Measurements from ENCODE around the gene SLC35D2. TPM values are rescaled to one million over a fixed set of nuclear protein-coding genes. Genes with fewer than 3 reads are reported as not detected.

Gene SLC35D2
- 10 to 100 TPM; 39.1 to 53.3 (median 46.1) TPM for total RNA-seq

- Histone ChIP-seq H3K27me3 (no peaks in the 10 kb centered on the region), H3K27ac (peak within 1 kb of the TSS; percentile 80 to 93 (median 88)), H3K36me3 (no peaks in the 10 kb centered on the region), H3K4me3 (replicated peaks in 1 of 3) (peak within 1 kb of the TSS; percentile 35 to 54 (median 43)), H3K4me1 (peaks cover 17 to 22% of the 10 kb centered on the region in 2 donors), H3K9me3 (no peaks in the 10 kb centered on the region)
- WGBS, 2 donors: 0% methylated on average over 14 to 21 of the region's 73 CpGs
- DNase-seq: peak; percentile 73 to 75
- TF ChIP-seq CTCF (IDR thresholded peaks at IDR 0.05) (no peak), POLR2A (IDR thresholded peaks at IDR 0.05) (peak; percentile 28 to 79)
- intact Hi-C loops (cut with DNase I): no loop called here
These were observed at the start of gene SLC35D2 for GRCh38 chr9:96383165-96383942. SLC35D2 (minus strand) TSS chr9:96383711; CDS start chr9:96383634, 77 bp downstream.

- intact Hi-C loops (cut with DNase I): no loop called here
- H3K4me3 ChIP-seq (replicated peaks in 1 of 3): no peak overlapping the region
- peaks cover 0 to 3% of the 10 kb centered on the region in 2 donors for H3K4me1 ChIP-seq
- no peaks in the 10 kb centered on the region for H3K9me3 ChIP-seq
- WGBS, 2 donors: 93% methylated on average over 2 of the region's 2 CpGs
- H3K36me3 ChIP-seq: no peaks in the 10 kb centered on the region
- no peaks in the 10 kb centered on the region for H3K27me3 ChIP-seq
- DNase-seq: no peak
- H3K27ac ChIP-seq: no peak overlapping the region
- no peak for TF ChIP-seq CTCF (IDR thresholded peaks at IDR 0.05)
- no peak for TF ChIP-seq POLR2A (IDR thresholded peaks at IDR 0.05)
These were observed 46.9 kb upstream of the SLC35D2 start for GRCh38 chr9:96430377-96430776.

GRCh38 chr9:96429732-96430131, 46.2 kb upstream of the SLC35D2 start:
- no peaks in the 10 kb centered on the region for H3K9me3 ChIP-seq
- TF ChIP-seq CTCF (IDR thresholded peaks at IDR 0.05) (no peak), POLR2A (IDR thresholded peaks at IDR 0.05) (no peak)
- no peaks in the 10 kb centered on the region for H3K36me3 ChIP-seq
- H3K4me3 ChIP-seq (replicated peaks in 1 of 3): no peak overlapping the region
- H3K27ac ChIP-seq: no peak overlapping the region
- intact Hi-C loops (cut with DNase I): no loop called here
- H3K27me3 ChIP-seq: no peaks in the 10 kb centered on the region
- peaks cover 0 to 3% of the 10 kb centered on the region in 2 donors for H3K4me1 ChIP-seq
- DNase-seq: no peak

- intact Hi-C loops (cut with DNase I): no loop called here
- 38 to 47% methylated on average over 4 of the region's 4 CpGs for WGBS, 2 donors
- TF ChIP-seq CTCF (IDR thresholded peaks at IDR 0.05) (no peak), POLR2A (IDR thresholded peaks at IDR 0.05) (no peak)
- Histone ChIP-seq H3K4me3 (replicated peaks in 1 of 3) (no peak overlapping the region), H3K9me3 (no peaks in the 10 kb centered on the region), H3K27ac (no peak overlapping the region), H3K36me3 (no peaks in the 10 kb centered on the region), H3K4me1 (peaks cover 3 to 7% of the 10 kb centered on the region in 2 donors), H3K27me3 (no peaks in the 10 kb centered on the region)
- no peak for DNase-seq
These were observed 42.1 kb upstream of the SLC35D2 start for GRCh38 chr9:96425500-96426169.

GRCh38 chr9:96423985-96424336, 40.5 kb upstream of the SLC35D2 start:
- Histone ChIP-seq H3K4me3 (replicated peaks in 1 of 3) (no peak overlapping the region), H3K27ac (no peak overlapping the region), H3K4me1 (peaks cover 3 to 20% of the 10 kb centered on the region in 2 donors), H3K36me3 (no peaks in the 10 kb centered on the region), H3K27me3 (no peaks in the 10 kb centered on the region), H3K9me3 (no peaks in the 10 kb centered on the region)
- DNase-seq: no peak
- intact Hi-C loops (cut with DNase I): no loop called here
- WGBS, 2 donors: 82 to 95% methylated on average over 6 of the region's 6 CpGs
- TF ChIP-seq POLR2A (IDR thresholded peaks at IDR 0.05) (no peak), CTCF (IDR thresholded peaks at IDR 0.05) (no peak)
